ENCODE measurements around the gene CUX1.

CUX1 gene

GRCh38 chr7:102312317-102312716 is 494.9 kb downstream of the CUX1 start:
- Histone ChIP-seq H3K36me3 (ENCODE audit: control insufficient read depth in 2 of 2, insufficient read depth in 1 of 2, low read length in 2 of 2) (no peaks in the 10 kb centered on the region; a peak in 1 of 3 replicates), H3K4me3 (ENCODE audit: low read depth, low read length) (no peak overlapping the region), H3K27ac (ENCODE audit: extremely low read depth, low read depth, low read length) (no peak overlapping the region), H3K9me3 (ENCODE audit: control insufficient read depth, insufficient read depth, low read depth, low read length) (no peaks in the 10 kb centered on the region), H3K4me1 (ENCODE audit: control insufficient read depth, insufficient read depth, low read length) (peaks cover 4% of the 10 kb centered on the region; the same call in 1 of the 2 replicates)
- ChIA-PET POLR2A (interaction anchor here (0.6 kb wide), 1 partner anchor 14 kb away, joined by 3 read pairs; no protein-coding TSS in a partner anchor), CTCF (no interaction called here)
- TF ChIP-seq ZNF423 (tag by site-specific recombination; IDR thresholded peaks at IDR 0.05) = no peak
- no peak for TF ChIP-seq ZNF16 (tag by site-specific recombination; IDR thresholded peaks at IDR 0.05; ENCODE audit: low read depth)
- no peak for TF ChIP-seq ZNF530 (tag by site-specific recombination; IDR thresholded peaks at IDR 0.05; ENCODE audit: low read depth)
- TF ChIP-seq ZNF366 (tag by site-specific recombination; conservative IDR thresholded peaks at IDR 0.05) = peak; percentile 56; the same call in 1 of the 2 replicates
- TF ChIP-seq ZNF362 (tag by site-specific recombination; IDR thresholded peaks at IDR 0.05) = no peak
- TF ChIP-seq ZNF37A (tag by site-specific recombination; IDR thresholded peaks at IDR 0.05) = no peak

GRCh38 chr7:102313997-102314780 is 496.8 kb downstream of the CUX1 start:
- H3K4me1 ChIP-seq (ENCODE audit: control insufficient read depth, insufficient read depth, low read length) = no peaks in the 10 kb centered on the region
- POLR2A ChIA-PET = no interaction called here
- no peak overlapping the region for H3K4me3 ChIP-seq (ENCODE audit: low read depth, low read length)
- no peak for TF ChIP-seq ZFP37 (tag by site-specific recombination; IDR thresholded peaks at IDR 0.05)
- TF ChIP-seq ZNF624 (tag by site-specific recombination; IDR thresholded peaks at IDR 0.05) = no peak
- TF ChIP-seq ZNF341 (tag by site-specific recombination; IDR thresholded peaks at IDR 0.05; ENCODE audit: low read depth) = no peak
- TF ChIP-seq ZNF2 (tag by site-specific recombination; IDR thresholded peaks at IDR 0.05) = no peak
- TF ChIP-seq, protein P1, sequence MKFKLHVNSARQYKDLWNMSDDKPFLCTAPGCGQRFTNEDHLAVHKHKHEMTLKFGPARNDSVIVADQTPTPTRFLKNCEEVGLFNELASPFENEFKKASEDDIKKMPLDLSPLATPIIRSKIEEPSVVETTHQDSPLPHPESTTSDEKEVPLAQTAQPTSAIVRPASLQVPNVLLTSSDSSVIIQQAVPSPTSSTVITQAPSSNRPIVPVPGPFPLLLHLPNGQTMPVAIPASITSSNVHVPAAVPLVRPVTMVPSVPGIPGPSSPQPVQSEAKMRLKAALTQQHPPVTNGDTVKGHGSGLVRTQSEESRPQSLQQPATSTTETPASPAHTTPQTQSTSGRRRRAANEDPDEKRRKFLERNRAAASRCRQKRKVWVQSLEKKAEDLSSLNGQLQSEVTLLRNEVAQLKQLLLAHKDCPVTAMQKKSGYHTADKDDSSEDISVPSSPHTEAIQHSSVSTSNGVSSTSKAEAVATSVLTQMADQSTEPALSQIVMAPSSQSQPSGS (tag by site-specific recombination; IDR thresholded peaks at IDR 0.05; ENCODE audit: low read depth) = no peak
- no peak for TF ChIP-seq HOXA7 (CRISPR knock-in tag; IDR thresholded peaks at IDR 0.05; ENCODE audit: borderline replicate concordance)
- TF ChIP-seq KLF16 (tag by site-specific recombination; IDR thresholded peaks at IDR 0.05) = no peak
- no peak for TF ChIP-seq ZBTB26 (tag by site-specific recombination; optimal IDR thresholded peaks at IDR 0.05)
- TF ChIP-seq, protein P2, sequence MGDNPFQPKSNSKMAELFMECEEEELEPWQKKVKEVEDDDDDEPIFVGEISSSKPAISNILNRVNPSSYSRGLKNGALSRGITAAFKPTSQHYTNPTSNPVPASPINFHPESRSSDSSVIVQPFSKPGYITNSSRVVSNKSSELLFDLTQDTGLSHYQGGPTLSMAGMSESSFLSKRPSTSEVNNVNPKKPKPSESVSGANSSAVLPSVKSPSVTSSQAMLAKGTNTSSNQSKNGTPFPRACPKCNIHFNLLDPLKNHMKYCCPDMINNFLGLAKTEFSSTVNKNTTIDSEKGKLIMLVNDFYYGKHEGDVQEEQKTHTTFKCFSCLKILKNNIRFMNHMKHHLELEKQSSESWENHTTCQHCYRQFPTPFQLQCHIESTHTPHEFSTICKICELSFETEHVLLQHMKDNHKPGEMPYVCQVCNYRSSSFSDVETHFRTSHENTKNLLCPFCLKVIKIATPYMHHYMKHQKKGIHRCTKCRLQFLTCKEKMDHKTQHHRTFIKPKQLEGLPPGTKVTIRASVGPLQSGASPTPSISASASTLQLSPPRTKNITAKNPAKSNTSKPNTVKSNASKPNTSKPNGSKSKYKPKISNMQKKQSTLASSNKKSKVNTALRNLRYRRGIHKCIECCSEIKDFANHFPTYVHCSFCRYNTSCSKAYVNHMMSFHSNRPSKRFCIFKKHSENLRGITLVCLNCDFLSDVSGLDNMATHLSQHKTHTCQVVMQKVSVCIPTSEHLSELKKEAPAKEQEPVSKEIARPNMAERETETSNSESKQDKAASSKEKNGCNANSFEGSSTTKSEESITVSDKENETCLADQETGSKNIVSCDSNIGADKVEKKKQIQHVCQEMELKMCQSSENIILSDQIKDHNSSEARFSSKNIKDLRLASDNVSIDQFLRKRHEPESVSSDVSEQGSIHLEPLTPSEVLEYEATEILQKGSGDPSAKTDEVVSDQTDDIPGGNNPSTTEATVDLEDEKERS (tag by site-specific recombination; IDR thresholded peaks at IDR 0.05) = no peak
- no peak for TF ChIP-seq GLIS1 (tag by site-specific recombination; IDR thresholded peaks at IDR 0.05)
- no peak for TF ChIP-seq ZNF16 (tag by site-specific recombination; IDR thresholded peaks at IDR 0.05; ENCODE audit: low read depth)
- no peak for TF ChIP-seq ZBTB17 (tag by site-specific recombination; IDR thresholded peaks at IDR 0.05)
- no peak for TF ChIP-seq ZIC2 (tag by site-specific recombination; IDR thresholded peaks at IDR 0.05)
- TF ChIP-seq ZNF121 (tag by site-specific recombination; IDR thresholded peaks at IDR 0.05) = no peak
- TF ChIP-seq, protein P3, sequence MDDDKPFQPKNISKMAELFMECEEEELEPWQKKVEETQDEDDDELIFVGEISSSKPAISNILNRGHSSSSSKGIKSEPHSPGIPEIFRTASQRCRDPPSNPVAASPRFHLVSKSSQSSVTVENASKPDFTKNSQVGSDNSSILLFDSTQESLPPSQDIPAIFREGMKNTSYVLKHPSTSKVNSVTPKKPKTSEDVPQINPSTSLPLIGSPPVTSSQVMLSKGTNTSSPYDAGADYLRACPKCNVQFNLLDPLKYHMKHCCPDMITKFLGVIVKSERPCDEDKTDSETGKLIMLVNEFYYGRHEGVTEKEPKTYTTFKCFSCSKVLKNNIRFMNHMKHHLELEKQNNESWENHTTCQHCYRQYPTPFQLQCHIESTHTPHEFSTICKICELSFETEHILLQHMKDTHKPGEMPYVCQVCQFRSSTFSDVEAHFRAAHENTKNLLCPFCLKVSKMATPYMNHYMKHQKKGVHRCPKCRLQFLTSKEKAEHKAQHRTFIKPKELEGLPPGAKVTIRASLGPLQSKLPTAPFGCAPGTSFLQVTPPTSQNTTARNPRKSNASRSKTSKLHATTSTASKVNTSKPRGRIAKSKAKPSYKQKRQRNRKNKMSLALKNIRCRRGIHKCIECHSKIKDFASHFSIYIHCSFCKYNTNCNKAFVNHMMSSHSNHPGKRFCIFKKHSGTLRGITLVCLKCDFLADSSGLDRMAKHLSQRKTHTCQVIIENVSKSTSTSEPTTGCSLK (tag by site-specific recombination; IDR thresholded peaks at IDR 0.05) = no peak
- TF ChIP-seq ZNF398 (tag by site-specific recombination; IDR thresholded peaks at IDR 0.05) = no peak
- TF ChIP-seq ZNF416 (tag by site-specific recombination; IDR thresholded peaks at IDR 0.05) = no peak
- no peak for TF ChIP-seq ZNF114 (tag by site-specific recombination; IDR thresholded peaks at IDR 0.05)
- TF ChIP-seq ZNF155 (tag by site-specific recombination; IDR thresholded peaks at IDR 0.05) = no peak
- CTCF ChIA-PET = no interaction called here
- H3K9me3 ChIP-seq (ENCODE audit: control insufficient read depth, insufficient read depth, low read depth, low read length) = no peaks in the 10 kb centered on the region
- H3K27ac ChIP-seq (ENCODE audit: extremely low read depth, low read depth, low read length) = no peak overlapping the region
- H3K36me3 ChIP-seq (ENCODE audit: control insufficient read depth in 2 of 2, insufficient read depth in 1 of 2, low read length in 2 of 2) = no peaks in the 10 kb centered on the region; a peak in 1 of 3 replicates
